AG04449 (cell line): ENCODE results near the gene PODXL2.

Experiments used
- CTCF ChIA-PET: fragments of 350-600 bp; formaldehyde crosslinking; extraction: SDS; loops from one replicate; lab custom pipeline; 2021; ENCODE audit warnings: antibody characterized with exemption; lab: Yijun Ruan, JAX
- POLR2A ChIA-PET: fragments of 400-600, 350-600 bp; formaldehyde crosslinking; extraction: SDS; loops from one replicate; lab custom pipeline; 2020; ENCODE audit warnings: antibody characterized with exemption, inconsistent platforms; lab: Yijun Ruan, JAX
- DNase-seq: peaks from one replicate; pipeline ENCODE4 v3.0.0-alpha.2; 2010; ENCODE audit warnings: low read depth, low spot score
- H3K4me3 ChIP-seq: 2 replicates; pipeline ENCODE4 v1.5.1; 2011; ENCODE audit warnings: low read depth, mild to moderate bottlenecking, control low read depth, low read length
- CTCF ChIP-seq: IDR thresholded peaks from one replicate; pipeline ENCODE4 v1.5.1; 2011; ENCODE audit warnings: mild to moderate bottlenecking, moderate library complexity, low read length, control low read depth, inconsistent platforms; ENCODE audit not compliant: insufficient read depth; ENCODE audit errors: missing control alignments

The PODXL2 gene, protein sequence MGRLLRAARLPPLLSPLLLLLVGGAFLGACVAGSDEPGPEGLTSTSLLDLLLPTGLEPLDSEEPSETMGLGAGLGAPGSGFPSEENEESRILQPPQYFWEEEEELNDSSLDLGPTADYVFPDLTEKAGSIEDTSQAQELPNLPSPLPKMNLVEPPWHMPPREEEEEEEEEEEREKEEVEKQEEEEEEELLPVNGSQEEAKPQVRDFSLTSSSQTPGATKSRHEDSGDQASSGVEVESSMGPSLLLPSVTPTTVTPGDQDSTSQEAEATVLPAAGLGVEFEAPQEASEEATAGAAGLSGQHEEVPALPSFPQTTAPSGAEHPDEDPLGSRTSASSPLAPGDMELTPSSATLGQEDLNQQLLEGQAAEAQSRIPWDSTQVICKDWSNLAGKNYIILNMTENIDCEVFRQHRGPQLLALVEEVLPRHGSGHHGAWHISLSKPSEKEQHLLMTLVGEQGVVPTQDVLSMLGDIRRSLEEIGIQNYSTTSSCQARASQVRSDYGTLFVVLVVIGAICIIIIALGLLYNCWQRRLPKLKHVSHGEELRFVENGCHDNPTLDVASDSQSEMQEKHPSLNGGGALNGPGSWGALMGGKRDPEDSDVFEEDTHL

GRCh38 chr3:127628788-127629466 is at the start of gene PODXL2:
Gene PODXL2 (plus strand): TSS chr3:127629185. CDS start chr3:127629220, 35 bp downstream.
- POLR2A ChIA-PET, result no interaction called here

DNA sequence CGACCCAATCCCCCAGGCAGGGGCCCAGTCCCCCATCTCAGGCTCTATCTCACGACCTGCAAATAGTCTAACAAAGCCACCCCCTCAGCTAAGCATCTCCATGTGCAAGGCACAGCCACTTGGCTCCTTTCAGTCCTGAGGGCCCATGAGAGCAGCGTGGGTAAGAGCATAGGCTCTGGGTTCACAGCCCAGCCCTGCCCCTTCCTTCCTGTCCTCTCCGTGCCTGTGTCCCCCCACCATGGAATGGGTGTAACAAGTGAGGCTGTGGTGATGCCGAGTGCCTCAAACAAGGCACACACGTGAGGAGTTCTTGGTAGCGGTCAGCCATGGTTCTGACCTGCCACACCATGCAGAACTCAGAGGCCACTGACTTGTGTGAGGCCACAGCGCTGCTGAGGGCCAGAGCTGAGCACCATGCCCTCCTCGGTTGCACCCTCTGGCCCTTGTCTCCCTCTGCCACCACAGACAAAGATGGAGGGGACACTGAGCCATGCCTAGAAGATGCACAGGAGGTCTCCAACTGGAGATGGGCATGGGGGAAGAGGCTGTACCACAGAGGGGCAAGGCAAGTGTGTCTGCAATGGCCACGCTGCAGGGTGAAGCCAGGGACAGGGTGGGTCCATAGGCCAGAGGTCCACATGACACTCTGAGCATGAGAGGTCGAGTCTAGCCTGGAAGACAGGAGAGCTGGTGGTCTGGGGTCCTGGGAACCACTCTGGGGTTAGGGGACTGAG is 48.5 kb upstream of the PODXL2 start:
- DNase-seq, result no peak
- CTCF ChIA-PET, result interaction anchor here (1.2 kb wide), 1 partner anchor 9 kb away, joined by 3 read pairs; no protein-coding TSS in a partner anchor
- H3K4me3 ChIP-seq, result no peak overlapping the region
- POLR2A ChIA-PET, result no interaction called here
- no peak for TF ChIP-seq CTCF

More at GRCh38 chr3:127628788-127629466, at the start of gene PODXL2:
- TF ChIP-seq CTCF, result no peak
- CTCF ChIA-PET, result no interaction called here
- no peak for DNase-seq
- peak within 1 kb of the TSS; percentile 51 for H3K4me3 ChIP-seq

- H3K4me3 ChIP-seq, result no peak overlapping the region
- TF ChIP-seq CTCF, result no peak
- POLR2A ChIA-PET, result interaction anchor here (0.7 kb wide), 1 partner anchor 35 kb away, joined by 3 read pairs; no protein-coding TSS in a partner anchor
- CTCF ChIA-PET, result interaction anchor here (0.6 to 8.8 kb wide), 7 partner anchors 10 to 129 kb away, joined by 3 to 80 read pairs (median 3); no protein-coding TSS in a partner anchor
- no peak for DNase-seq
These were observed 44.3 kb upstream of the PODXL2 start for GRCh38 chr3:127584734-127585133.

DNA sequence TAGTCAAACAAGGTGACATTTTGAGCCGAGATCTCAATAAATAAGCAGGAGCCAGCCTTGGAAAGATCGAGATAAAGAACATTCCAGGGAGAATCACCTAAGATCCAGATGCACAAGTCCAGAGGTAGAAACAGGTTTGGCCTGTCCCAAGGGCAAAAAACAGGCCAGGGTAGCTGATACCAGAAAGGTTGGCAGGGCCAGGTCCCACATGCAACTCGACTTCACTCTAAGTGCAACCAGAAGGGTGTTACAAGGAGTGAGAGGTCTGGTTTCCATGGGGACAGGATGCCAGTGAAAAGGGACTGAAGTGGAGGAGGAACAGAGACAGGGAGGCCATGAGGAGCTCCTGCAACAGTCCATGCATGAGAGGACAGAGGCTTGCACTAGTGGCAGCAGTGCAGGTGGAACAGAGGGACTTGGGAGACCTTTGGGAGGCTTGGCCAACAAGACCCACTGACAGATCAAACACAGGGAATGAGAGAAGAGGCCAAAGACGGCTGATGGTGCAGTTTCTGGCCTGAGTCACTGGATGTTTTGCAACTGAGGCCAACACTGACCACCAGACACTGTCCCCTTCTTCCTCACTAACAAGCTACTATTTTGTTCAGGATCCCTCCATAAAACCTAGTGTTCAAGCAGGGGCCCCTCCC is 43.7 kb upstream of the PODXL2 start:
- ChIA-PET CTCF (interaction anchor here (0.6 to 8.8 kb wide), 7 partner anchors 11 to 129 kb away, joined by 3 to 80 read pairs (median 3); no protein-coding TSS in a partner anchor), POLR2A (no interaction called here)
- no peak for TF ChIP-seq CTCF

GRCh38 chr3:127585813-127586413 is 43.1 kb upstream of the PODXL2 start:
- ChIA-PET POLR2A (interaction anchor here (1.2 kb wide), 1 partner anchor 14 kb away, joined by 3 read pairs; no protein-coding TSS in a partner anchor), CTCF (interaction anchor here (1.2 to 8.8 kb wide), 5 partner anchors 11 to 130 kb away, joined by 3 to 80 read pairs (median 4); no protein-coding TSS in a partner anchor)
- no peak for DNase-seq
- H3K4me3 ChIP-seq, result no peak overlapping the region
- no peak for TF ChIP-seq CTCF

More for the DNA sequence above, 43.7 kb upstream of the PODXL2 start:
- no peak overlapping the region for H3K4me3 ChIP-seq
- DNase-seq, result no peak
